Body of pancreas (tissue), 4 donors: ENCODE measurements around the gene CYB561D2.

ENCODE experiments used
- CTCF ChIP-seq, 7 experiments: fragments of 450-650 bp in 4 of 7; fragments of 200-600 bp in 3 of 7; sonication (generic) in 3 of 7; IDR thresholded peaks; one replicate each; pipeline ENCODE4 v1.5.1; 2016 to 2019; ENCODE audit warnings: antibody characterized with exemption in 7 of 7
- POLR2A ChIP-seq, 3 donors: fragments of 450-650 bp; IDR thresholded peaks; one replicate each; pipeline ENCODE4 v1.6.1; 2016; ENCODE audit warnings: antibody characterized with exemption in 3 of 3, mild to moderate bottlenecking in 2 of 3

- TF ChIP-seq CTCF (IDR thresholded peaks at IDR 0.05) (no peak), POLR2A (IDR thresholded peaks at IDR 0.05) (no peak)
These were observed 19.2 kb upstream of the CYB561D2 start for GRCh38 chr3:50331364-50331907.
